NCI-H748 treated with DMSO at 0.1 percent for 48 hours (cell line): ENCODE data around the gene EFEMP2.

Experiments used
- DNase-seq: peaks from one replicate; lab custom pipeline; 2025; lab: John Stamatoyannopoulos, UW

The EFEMP2 gene

GRCh38 chr11:65821107-65821506 is 51.5 kb downstream of the EFEMP2 start:
- DNase-seq, result no peak

GRCh38 chr11:65817835-65818680 is 54.5 kb downstream of the EFEMP2 start:
- peak; percentile 74 for DNase-seq

- no peak for DNase-seq
Observed at GRCh38 chr11:65817312-65817834, 55.2 kb downstream of the EFEMP2 start.

GRCh38 chr11:65816696-65817095 is 55.9 kb downstream of the EFEMP2 start:
- DNase-seq, result no peak
